Measurements from ENCODE around the gene SPATA2. TPM values are rescaled to one million over a fixed set of nuclear protein-coding genes. Genes with fewer than 3 reads are reported as not detected.
"Not testable (repeated sequence)": the region's sequence is repeated elsewhere in the genome, so short reads cannot be mapped to it uniquely, and the experiment has no call there.

The SPATA2 gene
- total RNA-seq, 1 experiment from 2014 or later = 8.7 TPM

GRCh38 chr20:49906101-49906604, 9.2 kb downstream of the SPATA2 start:
- DNase-seq (ENCODE audit: low read depth) = peak; percentile 98

- no peak for DNase-seq (ENCODE audit: low read depth)
Observed at GRCh38 chr20:49905415-49906091, 9.8 kb downstream of the SPATA2 start.

- no peak for DNase-seq (ENCODE audit: low read depth)
Observed at GRCh38 chr20:49904440-49905214, 10.7 kb downstream of the SPATA2 start.

DNA sequence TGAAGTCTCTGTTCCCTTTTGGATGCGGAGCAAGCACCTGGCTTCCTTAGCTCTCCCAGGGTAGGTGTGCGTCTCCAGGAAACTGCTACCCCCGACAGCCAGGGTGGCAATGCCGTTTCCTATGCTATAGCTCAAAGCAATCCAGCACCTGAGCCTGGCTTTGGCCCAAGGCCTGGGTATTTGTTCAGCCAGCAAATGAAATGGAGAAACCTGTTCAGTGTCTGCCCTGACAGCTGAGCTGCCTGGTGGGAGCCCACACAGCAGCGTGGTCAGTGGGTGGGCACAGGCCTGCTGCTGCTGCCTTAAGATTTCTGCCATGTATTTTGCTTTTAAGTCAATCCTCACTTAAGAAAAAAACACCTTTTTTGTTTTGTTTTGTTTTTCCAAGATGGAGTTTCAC, 13.7 kb downstream of the SPATA2 start:
- no peak for DNase-seq (ENCODE audit: low read depth)

DNA sequence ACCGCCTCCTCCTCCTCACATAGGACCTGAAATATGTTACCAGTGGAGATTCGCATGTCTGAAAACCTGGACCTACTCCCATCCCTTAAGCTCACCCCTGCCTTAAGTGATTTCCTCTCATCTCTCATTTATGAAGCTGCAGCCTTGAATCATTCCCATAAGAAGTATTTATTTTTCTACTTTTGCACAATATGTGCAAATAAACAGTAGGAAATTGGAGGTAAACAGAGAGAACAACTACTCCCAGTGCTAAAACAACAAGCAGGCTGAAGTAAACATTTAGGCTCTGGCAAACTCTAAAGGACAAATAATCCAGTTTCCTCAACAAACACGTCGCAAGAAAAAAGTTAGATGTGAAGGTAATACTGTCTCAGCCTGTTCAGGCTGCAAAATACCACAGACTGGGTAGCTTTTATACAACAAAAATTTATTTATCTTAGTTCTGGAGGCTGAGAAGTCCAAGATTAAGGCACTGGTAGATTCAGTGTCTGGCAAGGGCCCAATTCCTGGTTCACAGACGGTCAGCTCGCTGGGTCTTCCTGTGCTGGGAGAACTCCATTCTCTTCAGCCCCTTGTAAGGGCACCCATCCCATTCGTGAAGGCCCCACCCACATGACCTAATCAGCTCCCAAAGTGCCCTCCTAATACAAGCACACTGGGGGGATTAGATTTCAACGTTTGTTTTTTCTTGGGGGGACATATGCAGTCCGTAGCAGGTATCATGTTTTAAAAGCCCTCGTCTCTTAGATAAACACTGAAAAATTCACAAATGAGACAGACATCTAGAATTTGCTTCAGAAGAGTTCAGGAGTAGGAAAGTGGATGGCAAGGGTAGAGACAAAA, 15.6 kb downstream of the SPATA2 start:
- no peak for DNase-seq (ENCODE audit: low read depth)

- no peak for DNase-seq (ENCODE audit: low read depth)
Observed at GRCh38 chr20:49896204-49896603, 19.1 kb downstream of the SPATA2 start.

GRCh38 chr20:49895474-49896093, 19.7 kb downstream of the SPATA2 start:
- not testable (repeated sequence) for DNase-seq (ENCODE audit: low read depth)

DNA sequence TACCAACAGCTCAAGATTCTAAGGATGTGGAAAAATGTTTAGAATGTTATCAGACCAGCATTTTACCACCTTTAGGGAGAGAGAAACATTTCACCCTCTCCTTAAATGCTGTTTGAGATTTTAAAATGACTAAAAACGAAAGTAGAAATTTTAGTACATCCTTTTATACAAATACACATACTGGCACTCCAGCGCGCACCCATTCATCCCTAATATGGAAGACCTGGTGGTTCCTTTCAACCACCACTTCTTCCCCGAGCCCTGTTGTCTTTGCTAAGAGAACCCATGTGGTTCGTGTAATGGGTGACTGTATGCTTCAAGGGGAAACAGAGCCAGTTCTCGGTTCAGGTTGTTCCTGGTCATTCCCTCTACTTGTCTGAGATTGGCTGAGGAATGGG, 21.3 kb downstream of the SPATA2 start:
- DNase-seq (ENCODE audit: low read depth) = no peak

DNA sequence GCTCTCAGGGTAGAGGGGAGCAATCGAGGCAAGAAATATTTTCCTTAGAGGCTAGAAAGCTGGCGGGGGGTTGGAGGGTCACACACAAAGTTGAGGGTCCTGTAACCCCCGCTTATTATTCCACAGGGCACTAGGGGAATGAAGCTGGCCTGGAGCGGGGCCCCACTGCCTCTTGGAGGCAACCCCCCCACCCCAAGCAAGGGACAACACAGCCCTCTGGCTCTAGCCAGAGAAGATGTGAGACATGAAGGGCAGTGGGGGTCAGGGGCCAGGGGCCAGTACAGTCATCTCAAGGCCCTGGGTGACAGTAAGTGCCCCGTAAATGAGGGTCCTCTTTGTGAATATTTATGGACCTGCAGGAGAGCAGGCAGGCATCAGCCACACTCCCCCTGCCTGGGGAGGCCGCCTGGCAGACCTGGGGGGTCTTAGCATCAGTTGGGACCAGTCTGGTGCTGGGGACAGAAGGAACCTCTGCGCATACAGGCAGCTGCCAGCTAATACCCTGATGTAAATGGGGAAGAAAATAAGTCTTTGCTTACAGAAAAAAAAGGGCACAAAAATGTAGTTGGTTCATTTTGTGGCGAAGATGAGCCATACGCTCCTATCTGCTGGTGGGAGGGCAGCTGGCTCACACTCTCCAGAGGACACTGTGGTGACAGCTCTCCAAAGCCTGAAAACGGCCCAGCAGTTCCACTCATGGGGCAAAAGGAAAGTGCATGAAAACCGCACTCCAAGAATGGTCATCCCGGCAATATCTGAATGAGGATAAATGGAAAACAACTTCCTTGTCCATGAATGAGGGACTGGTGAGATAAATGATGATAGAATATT, 21.9 kb downstream of the SPATA2 start:
- DNase-seq (ENCODE audit: low read depth) = no peak

DNA sequence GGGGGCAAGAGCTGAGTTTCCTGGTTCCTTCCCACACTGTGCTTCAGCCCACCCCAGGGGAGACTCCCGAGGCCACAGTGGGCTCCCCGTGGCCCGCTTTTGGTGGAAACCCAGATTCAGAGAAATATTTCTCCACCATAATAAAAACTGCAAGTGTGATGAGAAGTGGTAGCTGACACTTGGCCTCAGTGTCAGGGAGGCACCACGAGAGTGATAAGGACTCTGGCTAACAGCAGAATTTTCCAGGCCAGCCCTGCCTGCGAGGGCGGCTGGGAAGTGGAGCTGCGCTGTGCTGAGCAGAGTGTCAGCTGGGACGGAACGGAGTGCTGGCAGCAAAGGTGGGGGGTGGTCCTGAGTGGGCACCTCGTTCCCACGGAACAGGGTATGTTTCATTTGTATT, 22.5 kb downstream of the SPATA2 start:
- no peak for DNase-seq (ENCODE audit: low read depth)

GRCh38 chr20:49892260-49892659, 23.1 kb downstream of the SPATA2 start:
- DNase-seq (ENCODE audit: low read depth) = no peak

- DNase-seq (ENCODE audit: low read depth) = no peak
Observed at GRCh38 chr20:49891476-49892110, 23.7 kb downstream of the SPATA2 start.

DNA sequence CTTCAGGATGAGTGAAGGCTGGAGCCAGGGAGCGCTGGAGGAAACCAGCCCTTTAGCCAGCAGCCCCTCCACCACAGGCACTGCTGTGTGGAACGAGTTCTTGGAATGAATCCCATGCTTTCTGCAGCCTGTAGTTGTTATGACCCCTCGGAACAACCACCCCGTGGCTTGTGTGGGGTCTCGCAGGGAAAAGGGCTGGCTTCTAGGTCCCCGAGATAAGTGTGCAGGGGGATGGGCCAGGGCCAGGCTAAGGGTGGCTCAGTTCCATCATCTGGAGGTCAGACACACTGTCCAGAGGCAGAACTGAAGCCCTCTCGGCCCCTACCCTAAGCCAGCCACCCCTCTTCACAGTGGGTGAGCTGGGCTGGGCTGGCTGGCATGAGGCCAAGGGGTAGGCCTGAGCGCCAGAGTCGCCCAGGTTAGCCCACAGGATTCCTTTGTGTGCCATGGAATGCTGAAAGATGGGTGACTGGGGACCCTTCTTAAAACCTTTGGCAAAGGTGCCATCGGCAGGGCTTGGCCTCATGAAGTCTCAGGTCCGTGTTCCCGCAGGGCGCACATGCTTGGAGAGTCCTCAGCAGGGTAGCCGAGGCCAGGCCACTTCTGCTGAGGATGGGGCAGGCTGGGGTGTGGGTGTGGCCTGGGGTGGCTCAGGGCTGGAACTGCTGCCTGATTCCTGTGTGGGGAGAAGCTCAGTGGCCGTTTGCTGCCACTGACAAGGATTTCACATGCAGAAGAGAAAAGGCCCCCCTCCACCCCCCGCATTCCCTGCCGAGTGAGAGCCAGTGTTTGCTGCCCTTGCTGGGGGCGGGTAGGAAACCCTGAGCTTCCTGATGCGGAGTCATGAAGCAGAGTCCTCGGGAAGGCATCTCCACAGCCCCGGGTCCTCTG, 24.6 kb downstream of the SPATA2 start:
- DNase-seq (ENCODE audit: low read depth) = no peak

- DNase-seq (ENCODE audit: low read depth) = no peak
Observed at GRCh38 chr20:49889935-49890333, 25.4 kb downstream of the SPATA2 start.

- DNase-seq (ENCODE audit: low read depth) = no peak
Observed at GRCh38 chr20:49889001-49889934, 26.1 kb downstream of the SPATA2 start.

GRCh38 chr20:49888212-49889000, 26.9 kb downstream of the SPATA2 start:
- peak; percentile 66 for DNase-seq (ENCODE audit: low read depth)
